ENCODE data around the gene RAB17. TPM values are rescaled to one million over a fixed set of nuclear protein-coding genes. Genes with fewer than 3 reads are reported as not detected.

Gene RAB17
- total RNA-seq, 2 donors from 2014 or later, result 2.0 to 2.7 TPM

DNA sequence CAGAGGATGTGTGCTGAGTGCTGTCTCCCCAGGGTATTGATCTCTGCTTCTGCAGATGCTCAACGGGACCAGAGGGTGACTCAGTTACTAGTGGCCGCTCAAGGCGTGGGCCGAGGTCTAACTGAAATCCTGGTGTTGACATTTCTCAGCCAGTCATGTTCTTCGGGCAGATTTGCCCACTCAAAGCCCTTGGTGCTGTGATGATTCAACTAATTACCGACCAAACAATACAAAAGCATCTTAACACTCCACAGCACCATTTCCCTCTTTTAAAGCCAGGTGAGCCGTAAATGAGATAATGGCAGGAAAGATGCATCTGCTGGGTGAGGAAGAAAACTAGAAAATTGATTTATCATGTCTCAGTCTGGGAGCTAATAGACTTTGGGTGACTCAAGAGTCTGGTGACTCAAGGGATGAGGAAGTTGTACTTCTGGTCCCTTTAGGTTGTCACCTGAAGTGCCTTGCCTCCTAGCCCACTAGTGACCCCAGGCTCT is 56.8 kb downstream of the RAB17 start:
- intact Hi-C loops (cut with DNase I), result no loop called here

DNA sequence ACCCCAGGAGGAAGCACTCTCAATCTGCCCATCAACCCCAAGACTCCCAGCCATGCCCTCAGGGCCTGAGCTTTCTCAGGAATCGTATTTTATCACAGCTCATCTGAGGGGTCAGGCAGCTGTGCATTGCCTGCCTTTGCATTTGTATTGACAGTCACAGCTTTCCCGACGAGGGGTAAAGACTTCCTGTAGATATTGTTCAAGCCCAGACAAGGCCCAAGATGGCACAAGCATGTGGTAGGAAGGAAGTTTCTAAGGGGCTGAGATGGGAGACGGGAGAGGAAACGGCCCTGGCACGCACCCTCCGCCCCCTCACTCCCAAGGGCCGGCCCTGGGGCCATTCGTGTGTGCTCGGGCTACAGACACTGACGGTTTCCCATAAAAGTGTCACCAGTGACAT is 58.4 kb downstream of the RAB17 start:
- intact Hi-C loops (cut with DNase I), result no loop called here
- DNase-seq (ENCODE audit: low spot score), result no peak

More for the DNA sequence above, 56.8 kb downstream of the RAB17 start:
- DNase-seq (ENCODE audit: low spot score), result no peak

DNA sequence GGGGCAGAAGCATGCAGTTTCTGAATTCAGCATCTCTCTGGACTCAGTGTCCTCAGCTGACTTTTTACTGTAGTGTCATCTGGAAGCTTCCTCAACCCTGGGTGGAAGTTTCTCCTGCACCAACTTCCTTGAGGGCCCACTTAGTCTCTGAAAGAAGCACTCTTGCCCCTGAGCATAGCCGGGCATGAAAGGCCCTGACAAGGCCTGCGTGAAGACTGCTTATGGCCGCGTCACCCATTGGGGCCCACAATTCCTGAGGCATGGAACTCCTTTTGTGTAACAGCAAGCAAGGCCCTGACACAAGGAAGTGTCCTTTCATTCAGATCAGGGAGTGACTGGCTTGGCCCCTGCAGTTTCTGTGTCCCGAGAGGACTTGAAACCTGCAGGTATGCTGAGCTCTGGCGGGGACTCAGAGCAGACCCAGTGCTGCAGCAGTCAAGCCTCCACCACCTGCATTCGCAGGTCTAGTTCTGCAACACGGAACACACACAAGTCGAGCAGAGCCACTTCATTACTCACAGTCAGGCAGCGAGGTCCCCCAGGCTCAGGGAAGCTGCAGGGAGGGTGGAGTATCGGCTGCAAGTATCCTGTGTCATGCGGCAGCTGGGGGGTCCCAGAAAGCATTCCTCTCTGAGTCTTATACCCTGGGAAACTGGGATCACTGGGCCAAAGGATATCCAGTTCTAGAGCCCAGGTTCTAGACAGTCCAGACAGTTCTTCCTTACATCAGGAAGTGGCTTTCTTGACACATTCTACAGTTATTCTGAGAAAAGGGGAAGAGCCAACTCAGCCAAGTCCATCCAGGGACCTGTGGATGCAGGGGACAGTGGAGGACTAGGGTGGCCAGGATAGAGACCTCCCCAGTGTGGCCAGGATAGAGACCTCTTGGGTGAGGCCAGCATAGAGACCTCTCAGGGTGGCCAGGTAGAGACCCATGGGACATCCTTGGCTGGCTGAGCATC is 59.8 kb downstream of the RAB17 start:
- DNase-seq (ENCODE audit: low spot score), result no peak
- intact Hi-C loops (cut with DNase I), result no loop called here

DNA sequence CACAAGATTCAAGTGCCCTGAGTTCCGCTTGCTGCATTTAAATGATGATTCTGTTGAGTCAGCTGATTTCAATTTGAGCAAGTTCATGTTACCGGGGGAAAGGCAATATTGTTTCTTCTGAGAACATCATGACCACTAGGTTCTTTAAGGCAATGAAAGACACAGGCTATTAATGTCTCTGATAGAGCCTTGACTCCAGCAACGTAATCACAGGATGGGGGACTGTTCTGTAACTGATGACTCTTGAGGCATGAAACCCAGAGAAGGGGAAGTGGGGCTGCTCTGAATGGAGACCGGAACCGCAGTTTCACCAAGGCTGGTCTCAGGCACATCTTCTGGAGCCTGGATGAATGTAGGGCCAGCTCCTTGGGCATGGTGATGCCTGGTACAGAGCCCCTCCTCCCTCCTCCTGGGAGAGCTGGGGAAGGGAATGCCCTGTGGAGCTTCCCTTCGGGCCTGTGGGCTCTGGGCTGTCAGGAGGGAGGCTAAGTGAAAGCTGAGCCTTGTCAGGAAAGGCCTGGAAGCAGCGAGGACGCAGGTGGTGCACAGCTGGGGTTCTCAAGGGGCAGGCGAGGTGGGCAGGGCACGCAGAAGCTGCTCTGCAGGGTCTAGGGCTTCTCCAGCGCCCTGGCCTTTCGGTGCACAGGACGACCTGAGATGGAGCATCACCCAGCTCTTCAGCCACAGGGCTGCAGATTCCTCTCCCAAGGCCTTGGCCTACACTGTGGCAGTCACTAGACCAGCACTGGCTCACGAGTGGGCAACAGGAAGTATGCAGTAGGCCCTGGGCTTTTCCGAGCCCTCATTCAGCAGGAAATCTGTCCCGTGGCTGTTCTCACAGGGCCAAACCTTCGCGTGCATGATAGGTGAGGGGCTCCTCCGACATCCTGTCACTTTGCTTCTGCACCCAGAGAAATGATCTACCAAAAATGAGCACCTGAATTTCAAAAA is 60.8 kb downstream of the RAB17 start:
- intact Hi-C loops (cut with DNase I), result no loop called here
- no peak for DNase-seq (ENCODE audit: low spot score)

DNA sequence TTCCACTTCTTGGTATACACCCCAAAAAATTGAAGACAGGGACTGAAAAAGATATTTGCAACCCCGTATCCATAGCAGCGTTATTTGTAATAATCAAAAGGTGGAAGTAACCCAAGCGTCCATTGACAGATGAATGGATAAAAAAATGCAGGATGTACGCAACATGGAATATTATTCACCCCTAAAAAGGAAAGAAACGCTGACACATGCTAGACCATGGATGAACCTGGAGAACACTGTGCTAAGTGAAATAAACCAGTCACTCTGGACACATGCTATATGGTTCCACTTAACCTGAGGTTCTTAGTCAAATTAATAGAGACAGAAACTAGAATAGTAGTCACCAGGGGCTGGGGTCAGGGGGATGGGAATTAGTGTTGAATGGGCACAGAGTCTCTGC is 62.8 kb downstream of the RAB17 start:
- no peak for DNase-seq (ENCODE audit: low spot score)
- intact Hi-C loops (cut with DNase I), result no loop called here

DNA sequence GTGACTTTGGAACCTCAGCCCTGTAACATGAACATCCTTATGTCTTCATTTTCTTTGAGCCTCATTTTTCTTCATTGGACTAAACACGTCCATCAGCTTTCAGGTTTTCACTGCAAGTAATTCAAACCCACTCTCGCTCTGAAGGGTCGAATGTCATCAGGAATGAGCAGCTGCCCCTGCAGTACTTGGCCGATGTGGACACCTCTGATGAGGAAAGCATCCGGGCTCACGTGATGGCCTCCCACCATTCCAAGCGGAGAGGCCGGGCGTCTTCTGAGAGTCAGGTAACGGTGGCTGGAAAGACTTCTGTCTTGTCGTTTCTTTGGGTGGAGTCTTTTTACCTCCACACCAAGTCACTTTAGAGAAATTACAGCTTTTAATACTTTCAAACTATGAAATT is 63.3 kb downstream of the RAB17 start:
- DNase-seq (ENCODE audit: low spot score), result no peak
- intact Hi-C loops (cut with DNase I), result no loop called here

DNA sequence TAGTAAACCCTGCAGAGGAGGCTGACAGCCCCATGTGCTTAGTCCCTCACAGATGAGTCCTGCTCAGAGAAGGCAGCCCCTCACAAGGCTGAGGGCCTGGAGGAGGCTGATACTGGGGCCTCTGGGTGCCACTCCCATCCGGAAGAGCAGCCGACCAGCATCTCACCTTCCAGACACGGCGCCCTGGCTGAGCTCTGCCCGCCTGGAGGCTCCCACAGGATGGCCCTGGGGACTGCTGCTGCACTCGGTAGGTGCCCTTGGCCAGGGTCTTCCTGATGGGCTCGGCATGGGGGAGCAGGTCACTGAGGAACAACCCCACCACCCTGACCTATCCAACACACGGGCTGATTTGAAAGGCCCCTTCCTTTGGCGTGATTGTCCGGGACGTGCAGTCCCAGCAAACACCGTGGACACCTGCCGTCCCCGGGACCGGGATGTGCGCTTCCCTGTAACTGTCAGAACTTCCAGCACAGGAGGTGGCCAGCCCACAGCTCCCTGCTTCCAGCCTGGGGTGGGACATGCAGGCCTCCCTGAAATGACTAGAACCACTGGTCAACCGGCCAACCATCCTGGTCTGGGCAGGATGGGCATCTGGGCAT is 64.9 kb downstream of the RAB17 start:
- DNase-seq (ENCODE audit: low spot score), result no peak
- intact Hi-C loops (cut with DNase I), result no loop called here

DNA sequence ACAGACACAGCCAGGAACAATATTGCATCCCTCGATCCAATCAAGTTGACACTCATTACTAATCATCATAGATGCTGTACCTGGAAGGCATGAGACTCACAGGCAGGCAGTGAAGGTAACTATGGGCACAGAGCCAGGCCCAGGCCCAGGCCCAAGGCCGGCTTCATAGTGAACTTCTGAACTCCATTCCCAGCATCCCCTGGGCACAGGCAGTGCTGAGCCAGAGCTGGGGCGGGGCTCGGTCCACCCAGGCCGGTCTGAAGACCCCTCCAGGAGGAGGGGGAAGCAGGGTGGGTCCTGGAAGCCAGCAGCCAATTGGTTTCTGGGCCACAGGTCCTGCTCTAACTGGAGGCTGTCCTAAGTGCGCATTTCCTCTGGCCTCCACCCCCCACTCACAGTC is 65.9 kb downstream of the RAB17 start:
- intact Hi-C loops (cut with DNase I), result no loop called here

More for the DNA sequence above, 65.9 kb downstream of the RAB17 start:
- no peak for DNase-seq (ENCODE audit: low spot score)

Other genes starting within 250 kb of the RAB17 start
- 100 to 1,000 TPM; 485 to 835 TPM for gene COL6A3, start 176.6 kb downstream of the RAB17 start, total RNA-seq
- 1 to 10 TPM; 6.0 to 6.4 TPM for gene MLPH, start 103.5 kb downstream of the RAB17 start, total RNA-seq
- gene PRLH, start 24.2 kb downstream of the RAB17 start, total RNA-seq, result not detected
- gene LRRFIP1, start 36.9 kb upstream of the RAB17 start, total RNA-seq, result 100 to 1,000 TPM; 180 to 357 TPM
- gene RBM44, start 208.0 kb upstream of the RAB17 start, total RNA-seq, result 1 to 10 TPM in 1 of 2 donors, under 1 TPM in 1; 0.60 to 1.6 TPM